ENCODE data around the gene SLC18A3.
A peak's percentile ranks its signal among the peaks of the same experiment; 100 is the strongest.

Gene SLC18A3

DNA sequence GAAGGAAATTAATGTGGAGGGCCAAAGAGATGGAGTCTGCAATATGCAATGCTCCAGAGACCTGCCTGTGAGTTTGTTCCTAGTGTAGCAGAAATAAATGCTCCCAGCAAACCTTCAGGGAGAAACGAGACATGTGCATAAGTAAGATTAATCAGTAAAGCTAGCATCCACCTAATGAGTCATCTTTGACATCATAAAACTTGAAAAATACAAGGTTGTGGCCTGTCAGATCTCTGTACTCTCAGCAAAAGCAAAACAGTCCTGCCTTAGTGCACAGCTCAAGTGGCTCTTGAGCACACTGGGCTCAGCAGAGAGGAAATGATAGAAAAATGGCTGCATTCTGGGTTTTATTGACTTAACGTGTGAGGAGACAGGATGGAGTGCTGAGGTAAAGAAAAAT lies 38.7 kb upstream of the SLC18A3 start:
- peak; percentile 52 for DNase-seq (ENCODE audit: low read depth)
- no peak overlapping the region for H3K4me3 ChIP-seq (replicated peaks; ENCODE audit: low read depth, low read length)
- no peak for TF ChIP-seq CTCF (IDR thresholded peaks at IDR 0.05; ENCODE audit: low read length, missing control alignments)

DNA sequence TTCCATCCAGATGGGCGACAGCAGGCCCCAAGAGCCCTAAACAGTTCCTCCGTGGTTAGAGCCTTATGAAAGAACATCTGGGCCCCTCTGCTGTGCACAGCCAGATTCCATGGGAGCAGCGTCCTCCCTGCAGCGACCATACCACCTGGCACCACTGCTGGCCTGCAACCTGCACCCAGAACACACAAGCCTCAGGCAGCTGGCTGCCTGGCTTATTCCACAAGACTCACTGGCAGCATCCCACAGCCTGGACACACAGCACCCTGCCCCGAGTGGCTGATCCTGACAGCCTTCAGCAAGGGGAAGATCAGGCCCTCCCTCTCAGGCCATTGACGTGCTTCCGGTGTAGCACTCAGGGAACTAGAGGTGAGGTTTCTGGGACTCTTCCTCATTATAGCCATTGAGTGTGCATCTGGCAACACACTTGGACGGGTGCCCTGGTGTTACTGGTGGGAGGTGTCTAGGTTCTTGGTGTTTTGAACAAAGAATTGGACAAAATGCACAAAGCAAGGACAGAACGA lies 37.5 kb upstream of the SLC18A3 start:
- TF ChIP-seq CTCF (IDR thresholded peaks at IDR 0.05; ENCODE audit: low read length, missing control alignments): no peak
- no peak for DNase-seq (ENCODE audit: low read depth)

GRCh38 chr10:49575489-49576072 lies 34.5 kb upstream of the SLC18A3 start:
- no peak overlapping the region for H3K4me3 ChIP-seq (replicated peaks; ENCODE audit: low read depth, low read length)
- no peak for DNase-seq (ENCODE audit: low read depth)
- no peak for TF ChIP-seq CTCF (IDR thresholded peaks at IDR 0.05; ENCODE audit: low read length, missing control alignments)

More for the DNA sequence above, 37.5 kb upstream of the SLC18A3 start:
- no peak overlapping the region for H3K4me3 ChIP-seq (replicated peaks; ENCODE audit: low read depth, low read length)

- H3K4me3 ChIP-seq (replicated peaks; ENCODE audit: low read depth, low read length): no peak overlapping the region
- no peak for DNase-seq (ENCODE audit: low read depth)
- TF ChIP-seq CTCF (IDR thresholded peaks at IDR 0.05; ENCODE audit: low read length, missing control alignments): no peak
Measured at GRCh38 chr10:49577182-49577925, 32.8 kb upstream of the SLC18A3 start.

DNA sequence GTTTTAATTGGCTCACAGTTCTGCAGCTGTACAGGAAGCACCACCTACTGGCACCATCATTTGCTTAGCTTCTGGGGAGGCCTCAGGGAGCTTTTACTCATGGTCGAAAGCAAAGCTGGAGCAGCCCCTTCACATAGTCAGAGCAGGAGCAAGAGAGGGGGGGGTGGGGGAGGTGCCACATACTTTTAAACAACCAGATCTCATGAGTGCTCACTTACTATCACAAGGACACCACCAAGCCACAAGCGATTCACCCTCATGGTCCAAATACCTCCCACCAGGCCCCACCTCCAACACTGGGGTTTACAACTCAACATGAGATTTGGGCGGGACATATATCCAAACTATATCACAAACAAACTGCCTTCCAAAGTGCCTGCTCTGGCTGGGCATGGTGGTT lies 31.7 kb upstream of the SLC18A3 start:
- H3K4me3 ChIP-seq (replicated peaks; ENCODE audit: low read depth, low read length): no peak overlapping the region
- DNase-seq (ENCODE audit: low read depth): no peak
- TF ChIP-seq CTCF (IDR thresholded peaks at IDR 0.05; ENCODE audit: low read length, missing control alignments): no peak

DNA sequence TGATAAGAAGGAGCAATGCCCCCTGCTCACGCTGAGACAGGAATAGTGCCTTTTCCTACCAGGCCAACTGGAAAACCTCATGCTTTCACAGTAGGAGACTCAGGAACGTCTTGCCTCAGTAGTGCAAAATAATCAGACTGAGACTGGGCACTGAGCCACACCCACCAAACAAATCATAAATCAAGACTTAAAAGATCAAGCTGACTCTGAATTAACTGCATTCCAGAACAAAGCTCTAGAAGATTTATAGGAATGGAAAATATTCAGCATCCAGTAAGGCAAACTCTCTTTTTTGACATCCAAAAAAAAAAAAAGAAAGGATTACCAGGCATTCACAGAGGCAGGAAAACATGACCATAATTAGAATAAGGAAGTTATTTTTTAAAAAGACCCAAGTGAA lies 30.5 kb upstream of the SLC18A3 start:
- no peak for TF ChIP-seq CTCF (IDR thresholded peaks at IDR 0.05; ENCODE audit: low read length, missing control alignments)
- no peak overlapping the region for H3K4me3 ChIP-seq (replicated peaks; ENCODE audit: low read depth, low read length)
- peak; percentile 39 for DNase-seq (ENCODE audit: low read depth)
